NK-92 (cell line): ENCODE data around the gene DUSP22.

ENCODE experiments used
- DNase-seq: peaks from one replicate; lab custom pipeline; 2025; ENCODE audit not compliant: unreplicated experiment; lab: John Stamatoyannopoulos, UW

Gene DUSP22

GRCh38 chr6:296151-297122, 4.2 kb downstream of the DUSP22 start:
- DNase-seq, result no peak

- DNase-seq, result no peak
Observed at GRCh38 chr6:297571-298232, 5.4 kb downstream of the DUSP22 start.

- DNase-seq, result no peak
Observed at GRCh38 chr6:298233-299103, 6.2 kb downstream of the DUSP22 start.

GRCh38 chr6:299104-299980, 7.1 kb downstream of the DUSP22 start:
- DNase-seq, result no peak

GRCh38 chr6:300026-300425, 7.7 kb downstream of the DUSP22 start:
- DNase-seq, result no peak

- DNase-seq, result no peak
Observed at GRCh38 chr6:300494-301198, 8.4 kb downstream of the DUSP22 start.

- DNase-seq, result no peak
Observed at GRCh38 chr6:301526-301925, 9.2 kb downstream of the DUSP22 start.

GRCh38 chr6:301929-302705, 9.8 kb downstream of the DUSP22 start:
- no peak for DNase-seq

- DNase-seq, result no peak
Observed at GRCh38 chr6:302760-303159, 10.5 kb downstream of the DUSP22 start.

GRCh38 chr6:303263-303662, 11.0 kb downstream of the DUSP22 start:
- no peak for DNase-seq

GRCh38 chr6:303948-304558, 11.8 kb downstream of the DUSP22 start:
- DNase-seq, result no peak

- DNase-seq, result no peak
Observed at GRCh38 chr6:304833-305370, 12.6 kb downstream of the DUSP22 start.

GRCh38 chr6:305371-306206, 13.3 kb downstream of the DUSP22 start:
- DNase-seq, result no peak

GRCh38 chr6:306641-307061, 14.4 kb downstream of the DUSP22 start:
- no peak for DNase-seq

- no peak for DNase-seq
Observed at GRCh38 chr6:307065-307814, 15.0 kb downstream of the DUSP22 start.

GRCh38 chr6:307874-308273, 15.6 kb downstream of the DUSP22 start:
- DNase-seq, result no peak

- no peak for DNase-seq
Observed at GRCh38 chr6:308307-308706, 16.0 kb downstream of the DUSP22 start.
